Measurements from ENCODE around the gene PIK3CA. TPM values are rescaled to one million over a fixed set of nuclear protein-coding genes. Genes with fewer than 3 reads are reported as not detected.
A peak's percentile ranks its signal among the peaks of the same experiment; 100 is the strongest.
"Not testable (repeated sequence)": the region's sequence is repeated elsewhere in the genome, so short reads cannot be mapped to it uniquely, and the experiment has no call there.

PIK3CA gene
- total and polyA plus RNA-seq, 2 experiments from 2014 or later = 8.3 to 22.5 TPM

GRCh38 chr3:179107617-179108016 lies 40.5 kb upstream of the PIK3CA start:
- WGBS, 2 experiments (ENCODE audit: low coverage in 1 of 2, low lambda C conversion rate in 2 of 2, missing lambda C conversion rate in 2 of 2) = 67 to 72% methylated on average over 3 of the region's 3 CpGs
- no peak overlapping the region for H2AFZ ChIP-seq
- no peak overlapping the region for H3K9ac ChIP-seq
- H3K4me3 ChIP-seq = no peak overlapping the region; the same call in 1 of the 2 replicates
- no peaks in the 10 kb centered on the region for H3K36me3 ChIP-seq (ENCODE audit: low read depth)
- H3K4me1 ChIP-seq (ENCODE audit: insufficient read depth) = peaks cover 12% of the 10 kb centered on the region
- peaks cover 8% of the 10 kb centered on the region; the same call in 1 of the 2 replicates for H3K27me3 ChIP-seq (replicated peaks; ENCODE audit: insufficient read depth)
- no peaks in the 10 kb centered on the region for H3K9me3 ChIP-seq (ENCODE audit: low read depth)
- no peaks in the 10 kb centered on the region for H4K20me1 ChIP-seq (ENCODE audit: insufficient read depth)
- in situ Hi-C loops (cut with MboI) = loop anchor here (10.0 kb wide), 1 partner anchor 207 kb away; no protein-coding TSS in a partner anchor
- peak; percentile 11 for DNase-seq
- no peaks in the 10 kb centered on the region for H3K79me2 ChIP-seq (ENCODE audit: insufficient read depth)
- no peaks in the 10 kb centered on the region for H3K9me2 ChIP-seq (ENCODE audit: insufficient read depth)
- peak overlapping the region; percentile 73 for H3K4me2 ChIP-seq (ENCODE audit: unreplicated experiment)
- peaks cover 9% of the 10 kb centered on the region for H3F3A ChIP-seq (ENCODE audit: insufficient read depth)
- no peak for TF ChIP-seq EZH2 (IDR thresholded peaks at IDR 0.05; ENCODE audit: insufficient read depth, poor library complexity, severe bottlenecking)
- TF ChIP-seq EZH2phosphoT487 (IDR thresholded peaks at IDR 0.05; ENCODE audit: insufficient read depth, low read depth) = no peak
- H3K27ac ChIP-seq = peak overlapping the region; percentile 30; the same call in 1 of the 2 replicates

- peak overlapping the region; percentile 43 for H3K27ac ChIP-seq
- no peak overlapping the region for H3K9ac ChIP-seq
These were observed 40.1 kb upstream of the PIK3CA start for GRCh38 chr3:179108086-179108485.

GRCh38 chr3:179113903-179114302 lies 34.3 kb upstream of the PIK3CA start:
- no peak overlapping the region for H2AFZ ChIP-seq
- no peaks in the 10 kb centered on the region for H4K20me1 ChIP-seq (ENCODE audit: insufficient read depth)
- H3K79me2 ChIP-seq (ENCODE audit: insufficient read depth) = no peaks in the 10 kb centered on the region
- no peak overlapping the region for H3K4me2 ChIP-seq (ENCODE audit: unreplicated experiment)
- peak; percentile 5 for DNase-seq
- peaks cover 8% of the 10 kb centered on the region; the same call in 1 of the 2 replicates for H3F3A ChIP-seq (ENCODE audit: insufficient read depth)
- no peaks in the 10 kb centered on the region for H3K36me3 ChIP-seq (ENCODE audit: low read depth)
- TF ChIP-seq EZH2phosphoT487 (IDR thresholded peaks at IDR 0.05; ENCODE audit: insufficient read depth, low read depth) (no peak), EZH2 (IDR thresholded peaks at IDR 0.05; ENCODE audit: insufficient read depth, poor library complexity, severe bottlenecking) (no peak)
- H3K9ac ChIP-seq = no peak overlapping the region
- H3K27me3 ChIP-seq (replicated peaks; ENCODE audit: insufficient read depth) = no peaks in the 10 kb centered on the region
- in situ Hi-C loops (cut with MboI) = no loop called here
- no peak overlapping the region for H3K27ac ChIP-seq
- no peaks in the 10 kb centered on the region for H3K9me2 ChIP-seq (ENCODE audit: insufficient read depth)
- H3K4me3 ChIP-seq = no peak overlapping the region
- peaks cover 16% of the 10 kb centered on the region for H3K4me1 ChIP-seq (ENCODE audit: insufficient read depth)
- H3K9me3 ChIP-seq (ENCODE audit: low read depth) = no peaks in the 10 kb centered on the region
- 23 to 32% methylated on average over 2 of the region's 2 CpGs for WGBS, 2 experiments (ENCODE audit: low coverage in 1 of 2, low lambda C conversion rate in 2 of 2, missing lambda C conversion rate in 2 of 2)

More at GRCh38 chr3:179108086-179108485, 40.1 kb upstream of the PIK3CA start:
- in situ Hi-C loops (cut with MboI) = loop anchor here (10.0 kb wide), 1 partner anchor 207 kb away; no protein-coding TSS in a partner anchor
- Histone ChIP-seq H3K9me3 (ENCODE audit: low read depth) (no peaks in the 10 kb centered on the region), H3K4me1 (ENCODE audit: insufficient read depth) (peaks cover 12% of the 10 kb centered on the region), H2AFZ (0 out of 2 replicates have a peak overlapping the region, but pooled peaks have one; percentile 16), H3K4me2 (ENCODE audit: unreplicated experiment) (peak overlapping the region; percentile 73), H4K20me1 (ENCODE audit: insufficient read depth) (no peaks in the 10 kb centered on the region), H3F3A (ENCODE audit: insufficient read depth) (peaks cover 9% of the 10 kb centered on the region), H3K4me3 (no peak overlapping the region; the same call in 1 of the 2 replicates), H3K79me2 (ENCODE audit: insufficient read depth) (no peaks in the 10 kb centered on the region), H3K36me3 (ENCODE audit: low read depth) (no peaks in the 10 kb centered on the region), H3K27me3 (replicated peaks; ENCODE audit: insufficient read depth) (peaks cover 8% of the 10 kb centered on the region; the same call in 1 of the 2 replicates), H3K9me2 (ENCODE audit: insufficient read depth) (no peaks in the 10 kb centered on the region)
- DNase-seq = peak; percentile 84
- 7 to 20% methylated on average over 1 of the region's 1 CpG for WGBS, 2 experiments (ENCODE audit: low coverage in 1 of 2, low lambda C conversion rate in 2 of 2, missing lambda C conversion rate in 2 of 2)
- TF ChIP-seq EZH2phosphoT487 (IDR thresholded peaks at IDR 0.05; ENCODE audit: insufficient read depth, low read depth) (no peak), EZH2 (IDR thresholded peaks at IDR 0.05; ENCODE audit: insufficient read depth, poor library complexity, severe bottlenecking) (no peak)

- in situ Hi-C loops (cut with MboI); H3K9ac ChIP-seq; H3K27me3 ChIP-seq (replicated peaks; ENCODE audit: insufficient read depth); H3K27ac ChIP-seq; H3K9me3 ChIP-seq (ENCODE audit: low read depth); H3K36me3 ChIP-seq (ENCODE audit: low read depth); H3K9me2 ChIP-seq (ENCODE audit: insufficient read depth); H4K20me1 ChIP-seq (ENCODE audit: insufficient read depth); H3K79me2 ChIP-seq (ENCODE audit: insufficient read depth); H3F3A ChIP-seq (ENCODE audit: insufficient read depth); H3K4me3 ChIP-seq: not testable (repeated sequence)
- 72 to 73% methylated on average over 1 of the region's 1 CpG for WGBS, 2 experiments (ENCODE audit: low coverage in 1 of 2, low lambda C conversion rate in 2 of 2, missing lambda C conversion rate in 2 of 2)
- peak overlapping the region; percentile 13 for H3K4me2 ChIP-seq (ENCODE audit: unreplicated experiment)
- H2AFZ ChIP-seq = peak overlapping the region; percentile 41
- H3K4me1 ChIP-seq (ENCODE audit: insufficient read depth) = peaks cover 16% of the 10 kb centered on the region
- peak; percentile 27 for DNase-seq
These were observed 32.7 kb upstream of the PIK3CA start for GRCh38 chr3:179115444-179115843.

Data from GM23248 (cell line).